Smooth muscle cell (in vitro differentiated cells): Measurements from ENCODE around the gene DBH. TPM values are rescaled to one million over a fixed set of nuclear protein-coding genes. Genes with fewer than 3 reads are reported as not detected.

Experiments
- DNase-seq: peaks from one replicate; lab custom pipeline; 2025; ENCODE audit not compliant: unreplicated experiment; lab: John Stamatoyannopoulos, UW
- H2AFZ ChIP-seq: fragments of 200-600 bp; sonication (generic); 2 replicates; pipeline ENCODE4 v1.6.0; 2016; ENCODE audit warnings: antibody characterized with exemption, low read depth, mild to moderate bottlenecking
- H3F3A ChIP-seq: fragments of 200-600 bp; sonication (generic); 2 replicates; pipeline ENCODE4 v1.6.0; 2017; ENCODE audit warnings: antibody characterized with exemption, low read depth
- H3K27ac ChIP-seq: fragments of 200-600 bp; sonication (generic); 2 replicates; pipeline ENCODE4 v1.5.1; 2016; ENCODE audit warnings: low read depth, mild to moderate bottlenecking
- H3K27me3 ChIP-seq: fragments of 200-600 bp; sonication (generic); 2 replicates; pipeline ENCODE4 v1.6.1; 2016; ENCODE audit warnings: low read depth, mild to moderate bottlenecking
- H3K36me3 ChIP-seq: fragments of 200-600 bp; sonication (generic); 2 replicates; pipeline ENCODE4 v1.5.1; 2016; ENCODE audit warnings: low read depth
- H3K4me1 ChIP-seq: fragments of 200-600 bp; sonication (generic); 2 replicates; pipeline ENCODE4 v1.5.1; 2016; ENCODE audit warnings: low read depth
- H3K4me2 ChIP-seq: fragments of 200-600 bp; sonication (generic); 2 replicates; pipeline ENCODE4 v1.6.0; 2016; ENCODE audit warnings: mild to moderate bottlenecking
- H3K4me3 ChIP-seq: fragments of 200-600 bp; sonication (generic); 2 replicates; pipeline ENCODE4 v1.5.1; 2016; ENCODE audit warnings: mild to moderate bottlenecking
- H3K79me2 ChIP-seq: fragments of 200-600 bp; sonication (generic); 2 replicates; pipeline ENCODE4 v1.6.0; 2016; ENCODE audit warnings: low read depth, mild to moderate bottlenecking
- H3K9ac ChIP-seq: fragments of 200-600 bp; sonication (generic); 2 replicates; pipeline ENCODE4 v1.6.0; 2016; ENCODE audit warnings: low read depth
- H3K9me3 ChIP-seq: fragments of 200-600 bp; sonication (generic); replicated peaks from 2 replicates; pipeline ENCODE4 v1.5.1; 2016; ENCODE audit warnings: low read depth
- H4K20me1 ChIP-seq: fragments of 200-600 bp; sonication (generic); 2 replicates; pipeline ENCODE4 v1.6.0; 2016; ENCODE audit warnings: low read depth
- WGBS: methylation state at CpG from one replicate; pipeline ENCODE4 v1.1.7; 2016; ENCODE audit warnings: low lambda C conversion rate; 5-methylcytosine and 5-hydroxymethylcytosine counted together
- polyA plus RNA-seq: library from polyadenylated mRNA; unstranded; fragments of >200 nt; fragmentation: Nextera tagmentation; extraction: Ambion mirVana; gene quantifications from 2 replicates; pipeline ENCODE4 v1.2.1, GENCODE V29; 2016
- total RNA-seq: library from RNA; depleted of rRNA; stranded (reverse); fragments of >200 nt; gene quantifications from 2 replicates; pipeline ENCODE4 v1.2.3, GENCODE V29; 2014
- TF ChIP-seq, protein P1 (sequence below): fragments of 200-600 bp; sonication (generic); IDR thresholded peaks from 2 replicates; pipeline ENCODE4 v1.5.1; 2017; ENCODE audit warnings: borderline replicate concordance, mild to moderate bottlenecking, antibody characterized with exemption; ENCODE audit not compliant: insufficient read depth, poor library complexity, severe bottlenecking

Gene DBH
- total and polyA plus RNA-seq, 2 experiments from 2014 or later, result 0.22 TPM; not detected in 1

- WGBS, result 81% methylated on average over 14 of the region's 14 CpGs
- H3K79me2 ChIP-seq, result no peaks in the 10 kb centered on the region
- no peak for DNase-seq
- no peaks in the 10 kb centered on the region for H3K9me3 ChIP-seq
- no peak overlapping the region for H3K4me3 ChIP-seq
- H4K20me1 ChIP-seq, result no peaks in the 10 kb centered on the region
- TF ChIP-seq, protein P1, sequence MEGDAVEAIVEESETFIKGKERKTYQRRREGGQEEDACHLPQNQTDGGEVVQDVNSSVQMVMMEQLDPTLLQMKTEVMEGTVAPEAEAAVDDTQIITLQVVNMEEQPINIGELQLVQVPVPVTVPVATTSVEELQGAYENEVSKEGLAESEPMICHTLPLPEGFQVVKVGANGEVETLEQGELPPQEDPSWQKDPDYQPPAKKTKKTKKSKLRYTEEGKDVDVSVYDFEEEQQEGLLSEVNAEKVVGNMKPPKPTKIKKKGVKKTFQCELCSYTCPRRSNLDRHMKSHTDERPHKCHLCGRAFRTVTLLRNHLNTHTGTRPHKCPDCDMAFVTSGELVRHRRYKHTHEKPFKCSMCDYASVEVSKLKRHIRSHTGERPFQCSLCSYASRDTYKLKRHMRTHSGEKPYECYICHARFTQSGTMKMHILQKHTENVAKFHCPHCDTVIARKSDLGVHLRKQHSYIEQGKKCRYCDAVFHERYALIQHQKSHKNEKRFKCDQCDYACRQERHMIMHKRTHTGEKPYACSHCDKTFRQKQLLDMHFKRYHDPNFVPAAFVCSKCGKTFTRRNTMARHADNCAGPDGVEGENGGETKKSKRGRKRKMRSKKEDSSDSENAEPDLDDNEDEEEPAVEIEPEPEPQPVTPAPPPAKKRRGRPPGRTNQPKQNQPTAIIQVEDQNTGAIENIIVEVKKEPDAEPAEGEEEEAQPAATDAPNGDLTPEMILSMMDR, result no peak
- H3F3A ChIP-seq, result no peaks in the 10 kb centered on the region
- H3K36me3 ChIP-seq, result no peaks in the 10 kb centered on the region
- no peaks in the 10 kb centered on the region for H3K4me1 ChIP-seq
- H3K27ac ChIP-seq, result no peak overlapping the region
- H3K27me3 ChIP-seq, result peaks cover under 1% of the 10 kb centered on the region
- H3K9ac ChIP-seq, result no peak overlapping the region
- H3K4me2 ChIP-seq, result no peak overlapping the region
- H2AFZ ChIP-seq, result no peak overlapping the region
These were observed 32.8 kb upstream of the DBH start for GRCh38 chr9:133603135-133603927.

- Histone ChIP-seq H3K27ac (no peak overlapping the region), H3F3A (no peaks in the 10 kb centered on the region), H3K9me3 (no peaks in the 10 kb centered on the region), H4K20me1 (no peaks in the 10 kb centered on the region), H3K27me3 (peaks cover 5% of the 10 kb centered on the region), H3K79me2 (no peaks in the 10 kb centered on the region), H3K9ac (no peak overlapping the region), H3K4me1 (no peaks in the 10 kb centered on the region), H3K36me3 (no peaks in the 10 kb centered on the region), H3K4me3 (no peak overlapping the region), H2AFZ (no peak overlapping the region), H3K4me2 (no peak overlapping the region)
- TF ChIP-seq, protein P1, result no peak
- no peak for DNase-seq
- WGBS, result 67% methylated on average over 5 of the region's 5 CpGs
These were observed 31.9 kb upstream of the DBH start for GRCh38 chr9:133604214-133604613.

GRCh38 chr9:133604856-133605255 is 31.3 kb upstream of the DBH start:
- Histone ChIP-seq H2AFZ (no peak overlapping the region), H3K4me2 (no peak overlapping the region), H3K27me3 (peaks cover 5% of the 10 kb centered on the region), H3K4me1 (no peaks in the 10 kb centered on the region), H3K4me3 (no peak overlapping the region), H3K9me3 (no peaks in the 10 kb centered on the region), H3K36me3 (no peaks in the 10 kb centered on the region), H3K27ac (no peak overlapping the region), H3K79me2 (no peaks in the 10 kb centered on the region), H3K9ac (no peak overlapping the region), H4K20me1 (no peaks in the 10 kb centered on the region), H3F3A (no peaks in the 10 kb centered on the region)
- TF ChIP-seq, protein P1, result no peak
- no peak for DNase-seq
- WGBS, result 82% methylated on average over 14 of the region's 14 CpGs

GRCh38 chr9:133605446-133605845 is 30.7 kb upstream of the DBH start:
- no peak for DNase-seq
- Histone ChIP-seq H3K36me3 (no peaks in the 10 kb centered on the region), H4K20me1 (no peaks in the 10 kb centered on the region), H2AFZ (no peak overlapping the region), H3K4me1 (no peaks in the 10 kb centered on the region), H3K27ac (no peak overlapping the region), H3K27me3 (peaks cover 5% of the 10 kb centered on the region), H3K79me2 (no peaks in the 10 kb centered on the region), H3K9ac (no peak overlapping the region), H3K4me2 (no peak overlapping the region), H3K9me3 (no peaks in the 10 kb centered on the region), H3F3A (no peaks in the 10 kb centered on the region), H3K4me3 (no peak overlapping the region)
- 97% methylated on average over 17 of the region's 17 CpGs for WGBS
- TF ChIP-seq, protein P1, result no peak
